ENCODE results near the gene CNFN. TPM values are rescaled to one million over a fixed set of nuclear protein-coding genes. Genes with fewer than 3 reads are reported as not detected.

Gene CNFN
- total RNA-seq, 2 donors from 2014 or later: not detected

DNA sequence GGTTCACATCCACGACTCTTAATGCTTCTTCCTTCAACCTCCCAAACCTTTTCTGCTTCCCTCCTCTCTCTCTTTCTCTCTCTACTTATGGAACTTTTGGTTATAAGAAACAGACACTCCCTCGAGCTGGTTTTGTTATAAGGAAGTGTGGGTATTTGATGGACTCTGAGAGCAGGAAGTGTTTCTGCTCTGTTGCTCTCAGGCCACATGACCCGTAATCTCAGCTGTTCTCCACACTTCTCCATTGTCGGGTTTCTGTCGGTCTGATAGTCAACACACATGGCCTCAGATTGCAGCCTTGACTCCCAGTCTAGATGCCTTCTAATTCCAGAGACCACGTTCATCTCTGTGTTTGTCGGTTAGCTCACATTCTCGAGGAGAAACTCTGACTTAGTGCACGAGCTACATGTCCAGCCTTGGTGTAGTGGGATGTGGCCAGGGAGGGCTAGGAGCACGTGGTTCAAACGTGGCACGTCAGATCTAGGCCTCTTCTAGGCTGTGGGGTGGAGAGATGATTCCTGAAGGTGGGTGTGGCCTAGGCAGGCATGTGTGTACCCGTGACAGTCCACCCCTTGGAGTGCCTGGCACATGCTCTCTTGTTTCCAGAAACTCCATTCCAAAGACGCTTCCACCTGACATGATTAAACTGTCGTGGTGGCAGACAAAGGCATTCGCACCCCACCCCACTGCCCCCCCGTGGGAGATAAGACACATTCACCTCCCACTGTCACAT lies 26.3 kb downstream of the CNFN start:
- Histone ChIP-seq H3K4me3 (no peak overlapping the region), H3K27ac (no peak overlapping the region), H3K27me3 (no peaks in the 10 kb centered on the region), H3K36me3 (replicated peaks in 1 of 2; ENCODE audit: insufficient read depth in 1 of 2, low read depth in 2 of 2) (no peaks in the 10 kb centered on the region), H3K9me3 (no peaks in the 10 kb centered on the region), H3K4me1 (no peaks in the 10 kb centered on the region)
- intact Hi-C loops (cut with DNase I): no loop called here
- peak in 1 of 4 donors; percentile 14 for DNase-seq
- WGBS, 2 donors: 80 to 87% methylated on average over 16 to 17 of the region's 17 CpGs
- ATAC-seq: no peak
- no peak for TF ChIP-seq CTCF (IDR thresholded peaks at IDR 0.05)
- TF ChIP-seq POLR2A (IDR thresholded peaks at IDR 0.05): no peak

DNA sequence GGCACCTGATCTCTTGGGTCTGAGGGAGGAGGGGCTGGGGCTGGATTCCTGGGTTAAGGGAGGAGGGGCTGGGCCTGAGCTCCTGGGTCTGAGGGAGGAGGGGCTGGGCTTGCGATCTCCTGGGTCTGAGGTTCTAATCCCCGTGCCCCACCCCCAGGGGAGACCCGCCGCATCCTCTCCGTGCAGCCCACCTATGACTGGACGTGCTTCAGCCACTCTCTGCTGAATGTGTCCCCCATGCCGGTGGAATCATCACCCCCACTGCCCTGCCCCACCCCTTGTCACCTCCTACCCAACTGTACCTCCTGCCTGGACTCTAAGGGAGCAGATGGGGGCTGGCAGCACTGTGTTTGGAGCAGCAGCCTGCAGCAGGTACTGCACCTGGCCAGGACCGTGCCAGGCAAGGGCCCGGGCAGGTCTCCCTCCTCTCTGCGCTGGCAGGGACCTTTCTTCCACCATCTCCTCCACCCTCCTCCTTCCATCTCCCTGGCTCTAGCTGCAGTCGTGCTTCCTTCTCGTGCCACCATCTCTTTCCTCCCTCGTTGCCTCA lies 27.1 kb downstream of the CNFN start:
- Histone ChIP-seq H3K36me3 (replicated peaks in 1 of 2; ENCODE audit: insufficient read depth in 1 of 2, low read depth in 2 of 2) (no peaks in the 10 kb centered on the region), H3K4me3 (no peak overlapping the region), H3K9me3 (no peaks in the 10 kb centered on the region), H3K27ac (no peak overlapping the region), H3K27me3 (no peaks in the 10 kb centered on the region), H3K4me1 (no peaks in the 10 kb centered on the region)
- intact Hi-C loops (cut with DNase I): no loop called here
- no peak for ATAC-seq
- TF ChIP-seq CTCF (IDR thresholded peaks at IDR 0.05) (no peak), POLR2A (IDR thresholded peaks at IDR 0.05) (no peak)
- DNase-seq: no peak
- WGBS, 2 donors: 92 to 95% methylated on average over 12 to 13 of the region's 13 CpGs

DNA sequence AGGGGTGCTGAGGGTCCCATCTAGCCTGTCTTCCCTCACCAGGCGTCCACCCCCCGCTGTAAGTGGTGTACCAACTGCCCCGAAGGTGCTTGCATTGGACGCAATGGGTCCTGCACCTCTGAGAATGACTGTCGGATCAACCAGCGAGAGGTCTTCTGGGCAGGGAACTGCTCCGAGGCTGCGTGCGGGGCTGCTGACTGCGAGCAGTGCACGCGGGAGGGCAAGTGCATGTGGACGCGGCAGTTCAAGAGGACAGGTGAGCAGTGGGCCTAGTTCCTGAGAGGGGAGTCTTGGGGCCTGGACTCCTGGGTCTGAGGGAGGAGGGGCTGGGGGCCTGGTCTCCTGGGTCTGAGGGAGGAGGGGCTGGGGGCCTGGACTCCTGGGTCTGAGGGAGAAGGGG lies 27.8 kb downstream of the CNFN start:
- Histone ChIP-seq H3K4me3 (no peak overlapping the region), H3K36me3 (replicated peaks in 1 of 2; ENCODE audit: insufficient read depth in 1 of 2, low read depth in 2 of 2) (no peaks in the 10 kb centered on the region), H3K9me3 (no peaks in the 10 kb centered on the region), H3K27me3 (no peaks in the 10 kb centered on the region), H3K27ac (no peak overlapping the region), H3K4me1 (no peaks in the 10 kb centered on the region)
- intact Hi-C loops (cut with DNase I): no loop called here
- no peak for ATAC-seq
- no peak for DNase-seq
- 94 to 96% methylated on average over 8 to 14 of the region's 14 CpGs for WGBS, 2 donors
- TF ChIP-seq CTCF (IDR thresholded peaks at IDR 0.05): no peak
- TF ChIP-seq POLR2A (IDR thresholded peaks at IDR 0.05): no peak

GRCh38 chr19:42361545-42361910 lies 28.6 kb downstream of the CNFN start:
- Histone ChIP-seq H3K4me3 (no peak overlapping the region), H3K4me1 (no peaks in the 10 kb centered on the region), H3K27me3 (no peaks in the 10 kb centered on the region), H3K36me3 (replicated peaks in 1 of 2; ENCODE audit: insufficient read depth in 1 of 2, low read depth in 2 of 2) (no peaks in the 10 kb centered on the region), H3K27ac (no peak overlapping the region), H3K9me3 (no peaks in the 10 kb centered on the region)
- no peak for ATAC-seq
- no peak for DNase-seq
- WGBS, 2 donors: 89 to 95% methylated on average over 7 of the region's 7 CpGs
- intact Hi-C loops (cut with DNase I): no loop called here
- TF ChIP-seq POLR2A (IDR thresholded peaks at IDR 0.05) (no peak), CTCF (IDR thresholded peaks at IDR 0.05) (no peak)
